ENCODE results near the gene MARK3. TPM values are rescaled to one million over a fixed set of nuclear protein-coding genes. Genes with fewer than 3 reads are reported as not detected.

Gene MARK3
- total RNA-seq, 5 donors from 2014 or later (not counting 1 experiment from before 2014, with no cell fraction given) = 94.7 to 128 (median 107) TPM

- peaks cover 42% of the 10 kb centered on the region for H3K36me3 Mint-ChIP-seq
Measured at GRCh38 chr14:103416916-103417315, 31.7 kb downstream of the MARK3 start.

GRCh38 chr14:103418481-103418818 lies 33.2 kb downstream of the MARK3 start:
- ChIA-PET CTCF (interaction anchor here in 1 of 2 donors (1.0 kb wide), 1 partner anchor 53 kb away, joined by 4 read pairs; no protein-coding TSS in a partner anchor), POLR2A (interaction anchor here (0.6 kb wide), 3 partner anchors 13 to 1610 kb away, joined by 3 to 8 read pairs (median 6); no protein-coding TSS in a partner anchor)
- WGBS (ENCODE audit: insufficient coverage) = no CpG with 5 or more reads among the region's 3 CpGs
- H3K36me3 Mint-ChIP-seq = peaks cover 42% of the 10 kb centered on the region
- no peaks in the 10 kb centered on the region for H3K9me3 ChIP-seq
- ATAC-seq (replicated peaks in 1 of 4) = no peak
- H3K4me3 Mint-ChIP-seq = no peak overlapping the region
- no peaks in the 10 kb centered on the region for H3K9me3 Mint-ChIP-seq
- no peak overlapping the region for H3K27ac Mint-ChIP-seq
- H3K27ac ChIP-seq (ENCODE audit: low read length) = no peak overlapping the region
- no peak overlapping the region for H3K4me3 ChIP-seq (ENCODE audit: control insufficient read depth in 1 of 2, extremely low read depth in 1 of 2, low read length in 1 of 2)
- H3K27me3 Mint-ChIP-seq = no peaks in the 10 kb centered on the region
- H3K36me3 ChIP-seq (ENCODE audit: control insufficient read depth in 2 of 2, extremely low read depth in 1 of 2, insufficient read depth in 1 of 2, low read length in 1 of 2) = peaks cover 0 to 5% of the 10 kb centered on the region in 2 donors
- peaks cover 0 to 6% of the 10 kb centered on the region in 2 experiments for H3K4me1 ChIP-seq (ENCODE audit: control insufficient read depth in 1 of 2, extremely low read depth in 1 of 2, insufficient read depth in 2 of 2, low read length in 2 of 2)
- no peak for DNase-seq
- H3K4me1 Mint-ChIP-seq = peaks cover 49 to 57% (median 55%) of the 10 kb centered on the region in 3 donors
- H3K27me3 ChIP-seq (replicated peaks in 1 of 2; ENCODE audit: control insufficient read depth in 2 of 2, extremely low read depth in 1 of 2, insufficient read depth in 2 of 2, low read length in 1 of 2) = no peaks in the 10 kb centered on the region

More at GRCh38 chr14:103416916-103417315, 31.7 kb downstream of the MARK3 start:
- no peak overlapping the region for H3K4me3 Mint-ChIP-seq
- H3K9me3 ChIP-seq = no peaks in the 10 kb centered on the region
- ChIA-PET CTCF (interaction anchor here in 1 of 2 donors (0.6 kb wide), 1 partner anchor 15 kb away, joined by 5 read pairs; no protein-coding TSS in a partner anchor), POLR2A (interaction anchor here in 1 of 2 donors (0.6 kb wide), 1 partner anchor 13 kb away, joined by 3 read pairs; no protein-coding TSS in a partner anchor)
- no peaks in the 10 kb centered on the region for H3K9me3 Mint-ChIP-seq
- H3K27me3 ChIP-seq (replicated peaks in 1 of 2; ENCODE audit: control insufficient read depth in 2 of 2, extremely low read depth in 1 of 2, insufficient read depth in 2 of 2, low read length in 1 of 2) = no peaks in the 10 kb centered on the region
- no peaks in the 10 kb centered on the region for H3K27me3 Mint-ChIP-seq
- 100% methylated on average over 1 of the region's 2 CpGs for WGBS (ENCODE audit: insufficient coverage)
- peaks cover 0 to 6% of the 10 kb centered on the region in 2 experiments for H3K4me1 ChIP-seq (ENCODE audit: control insufficient read depth in 1 of 2, extremely low read depth in 1 of 2, insufficient read depth in 2 of 2, low read length in 2 of 2)
- H3K27ac ChIP-seq (ENCODE audit: low read length) = no peak overlapping the region
- H3K4me1 Mint-ChIP-seq = peaks cover 49 to 53% (median 49%) of the 10 kb centered on the region in 3 donors
- no peak overlapping the region for H3K4me3 ChIP-seq (ENCODE audit: control insufficient read depth in 1 of 2, extremely low read depth in 1 of 2, low read length in 1 of 2)
- H3K27ac Mint-ChIP-seq = peak overlapping the region in 1 of 2 donors; percentile 3
- DNase-seq = no peak
- ATAC-seq (replicated peaks in 1 of 4) = no peak
- peaks cover 4 to 12% of the 10 kb centered on the region in 2 donors for H3K36me3 ChIP-seq (ENCODE audit: control insufficient read depth in 2 of 2, extremely low read depth in 1 of 2, insufficient read depth in 1 of 2, low read length in 1 of 2)

DNA sequence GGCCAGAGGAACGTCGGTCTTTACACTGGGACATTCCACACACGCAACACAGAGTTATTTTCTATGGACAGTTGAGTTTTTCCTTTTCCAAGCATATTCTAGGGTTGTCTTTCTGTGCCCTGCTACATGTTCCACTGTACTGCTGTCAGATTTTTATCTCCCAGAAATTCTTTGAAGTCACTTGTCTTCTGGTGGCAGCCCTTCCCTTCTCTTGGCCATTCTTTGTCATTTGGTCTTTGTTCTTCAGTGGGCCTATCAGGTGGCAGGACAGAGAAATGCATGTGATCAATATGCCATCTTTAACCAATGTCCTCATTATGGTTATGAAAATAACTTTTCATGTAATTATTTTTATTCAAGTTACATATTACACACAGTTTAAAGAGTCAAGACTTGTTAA lies 36.3 kb downstream of the MARK3 start:
- ChIA-PET CTCF (no interaction called here), POLR2A (interaction anchor here in 1 of 2 donors (0.7 kb wide), 1 partner anchor 45 kb away, joined by 3 read pairs; no protein-coding TSS in a partner anchor)
- no peaks in the 10 kb centered on the region for H3K27me3 Mint-ChIP-seq
- H3K27ac ChIP-seq (ENCODE audit: low read length) = no peak overlapping the region
- 80% methylated on average over 1 of the region's 3 CpGs for WGBS (ENCODE audit: insufficient coverage)
- peaks cover 4 to 6% of the 10 kb centered on the region in 2 experiments for H3K4me1 ChIP-seq (ENCODE audit: control insufficient read depth in 1 of 2, extremely low read depth in 1 of 2, insufficient read depth in 2 of 2, low read length in 2 of 2)
- no peak for DNase-seq
- H3K27ac Mint-ChIP-seq = peak overlapping the region in 1 of 2 donors; percentile 3
- H3K9me3 ChIP-seq = no peaks in the 10 kb centered on the region
- H3K36me3 Mint-ChIP-seq = peaks cover 37% of the 10 kb centered on the region
- no peaks in the 10 kb centered on the region for H3K36me3 ChIP-seq (ENCODE audit: control insufficient read depth in 2 of 2, extremely low read depth in 1 of 2, insufficient read depth in 1 of 2, low read length in 1 of 2)
- ATAC-seq (replicated peaks in 1 of 4) = no peak
- H3K4me1 Mint-ChIP-seq = peaks cover 38 to 57% (median 56%) of the 10 kb centered on the region in 3 donors
- no peaks in the 10 kb centered on the region for H3K9me3 Mint-ChIP-seq
- H3K4me3 Mint-ChIP-seq = no peak overlapping the region
- H3K4me3 ChIP-seq (ENCODE audit: control insufficient read depth in 1 of 2, extremely low read depth in 1 of 2, low read length in 1 of 2) = no peak overlapping the region
- H3K27me3 ChIP-seq (replicated peaks in 1 of 2; ENCODE audit: control insufficient read depth in 2 of 2, extremely low read depth in 1 of 2, insufficient read depth in 2 of 2, low read length in 1 of 2) = no peaks in the 10 kb centered on the region

GRCh38 chr14:103423050-103423461 lies 37.8 kb downstream of the MARK3 start:
- Mint-ChIP-seq H3K4me3 (no peak overlapping the region), H3K36me3 (peaks cover 28% of the 10 kb centered on the region), H3K9me3 (no peaks in the 10 kb centered on the region), H3K4me1 (peaks cover 39 to 54% (median 54%) of the 10 kb centered on the region in 3 donors), H3K27ac (peak overlapping the region in 1 of 2 donors; percentile 25), H3K27me3 (no peaks in the 10 kb centered on the region)
- Histone ChIP-seq H3K4me1 (ENCODE audit: control insufficient read depth in 1 of 2, extremely low read depth in 1 of 2, insufficient read depth in 2 of 2, low read length in 2 of 2) (peaks cover 5 to 12% of the 10 kb centered on the region in 2 experiments), H3K36me3 (ENCODE audit: control insufficient read depth in 2 of 2, extremely low read depth in 1 of 2, insufficient read depth in 1 of 2, low read length in 1 of 2) (no peaks in the 10 kb centered on the region), H3K9me3 (no peaks in the 10 kb centered on the region), H3K4me3 (ENCODE audit: control insufficient read depth in 1 of 2, extremely low read depth in 1 of 2, low read length in 1 of 2) (no peak overlapping the region), H3K27ac (ENCODE audit: low read length) (no peak overlapping the region), H3K27me3 (replicated peaks in 1 of 2; ENCODE audit: control insufficient read depth in 2 of 2, extremely low read depth in 1 of 2, insufficient read depth in 2 of 2, low read length in 1 of 2) (no peaks in the 10 kb centered on the region)
- WGBS (ENCODE audit: insufficient coverage) = no CpG with 5 or more reads among the region's 1 CpG
- CTCF ChIA-PET = no interaction called here
- POLR2A ChIA-PET = no interaction called here
- ATAC-seq (replicated peaks in 1 of 4) (no peak), DNase-seq (no peak)

GRCh38 chr14:103427485-103428443 lies 42.5 kb downstream of the MARK3 start:
- Mint-ChIP-seq H3K36me3 (peaks cover 18% of the 10 kb centered on the region), H3K4me3 (no peak overlapping the region), H3K27me3 (no peaks in the 10 kb centered on the region), H3K27ac (peak overlapping the region; percentile 29 to 40), H3K4me1 (peaks cover 37 to 55% (median 50%) of the 10 kb centered on the region in 3 donors), H3K9me3 (no peaks in the 10 kb centered on the region)
- CTCF ChIA-PET = interaction anchor here in 1 of 2 donors (0.6 kb wide), 1 partner anchor 32 kb away, joined by 4 read pairs; no protein-coding TSS in a partner anchor
- H3K4me1 ChIP-seq (ENCODE audit: control insufficient read depth in 1 of 2, extremely low read depth in 1 of 2, insufficient read depth in 2 of 2, low read length in 2 of 2) = peaks cover 3 to 14% of the 10 kb centered on the region in 2 experiments
- peaks cover 0 to 6% of the 10 kb centered on the region in 2 donors for H3K36me3 ChIP-seq (ENCODE audit: control insufficient read depth in 2 of 2, extremely low read depth in 1 of 2, insufficient read depth in 1 of 2, low read length in 1 of 2)
- no peak overlapping the region for H3K4me3 ChIP-seq (ENCODE audit: control insufficient read depth in 1 of 2, extremely low read depth in 1 of 2, low read length in 1 of 2)
- peak in 1 of 4 experiments; percentile 60 for ATAC-seq (replicated peaks in 1 of 4)
- 60% methylated on average over 1 of the region's 3 CpGs for WGBS (ENCODE audit: insufficient coverage)
- peak in 9 of 35 experiments; percentile 1 to 36 (median 16) for DNase-seq
- H3K27ac ChIP-seq (ENCODE audit: low read length) = no peak overlapping the region
- POLR2A ChIA-PET = interaction anchor here in 1 of 2 donors (0.6 kb wide), 1 partner anchor 111 kb away, joined by 3 read pairs; no protein-coding TSS in a partner anchor
- H3K27me3 ChIP-seq (replicated peaks in 1 of 2; ENCODE audit: control insufficient read depth in 2 of 2, extremely low read depth in 1 of 2, insufficient read depth in 2 of 2, low read length in 1 of 2) = no peaks in the 10 kb centered on the region
- H3K9me3 ChIP-seq = no peaks in the 10 kb centered on the region
